Measurements from ENCODE around the gene WDR54. TPM values are rescaled to one million over a fixed set of nuclear protein-coding genes. Genes with fewer than 3 reads are reported as not detected.

Gene WDR54
- total RNA-seq, 1 experiment from 2014 or later, result 27.7 TPM

- H3K9me3 ChIP-seq (ENCODE audit: control insufficient read depth, insufficient read depth, low read depth, low read length), result no peaks in the 10 kb centered on the region
- ChIA-PET CTCF (interaction anchor here (1.5 kb wide), 1 partner anchor 10 kb away, joined by 6 read pairs; the partner anchor contains the start of genes CCDC142 and TTC31), POLR2A (no interaction called here)
- TF ChIP-seq REST (IDR thresholded peaks at IDR 0.05; ENCODE audit: insufficient read depth in 1 of 2, low read depth in 2 of 2, low read length in 1 of 2), result no peak
- TF ChIP-seq SIN3A (IDR thresholded peaks at IDR 0.05; ENCODE audit: borderline replicate concordance, insufficient read depth, low read depth, low read length), result no peak
- no peak for TF ChIP-seq POLR2AphosphoS5 (IDR thresholded peaks at IDR 0.05; ENCODE audit: low read depth, low read length)
- TF ChIP-seq CTCF (IDR thresholded peaks at IDR 0.05), result no peak
- in situ Hi-C loops (cut with HindIII; ENCODE audit: low pct_unique_long_range_greater_than_20kb, low sequenced_read_pairs) (no loop called here), intact Hi-C loops (cut with micrococcal nuclease; ENCODE audit: unreplicated experiment) (no loop called here)
- peak overlapping the region; percentile 70 to 86 for H3K4me3 ChIP-seq (ENCODE audit: low read depth in 2 of 2, low read length in 2 of 2)
- no peaks in the 10 kb centered on the region for H3K27me3 ChIP-seq (ENCODE audit: control insufficient read depth, insufficient read depth, low read length)
- no peak; the same call in 1 of the 2 replicates for ATAC-seq
- H3K4me1 ChIP-seq (ENCODE audit: control insufficient read depth, insufficient read depth, low read length), result no peaks in the 10 kb centered on the region; the same call in 1 of the 2 replicates
- H3K27ac ChIP-seq (ENCODE audit: low read length), result peak overlapping the region; percentile 95
- peaks cover 3% of the 10 kb centered on the region; the same call in 1 of the 2 replicates for H3K36me3 ChIP-seq (ENCODE audit: control insufficient read depth, insufficient read depth, low read length)
- DNase-seq (ENCODE audit: low read depth, low spot score), result no peak
- BruUV-seq (replicated peaks), result no TSS peak
Observed at GRCh38 chr2:74472945-74473258, 51.4 kb downstream of the WDR54 start.

- Histone ChIP-seq H3K4me3 (ENCODE audit: low read depth in 2 of 2, low read length in 2 of 2) (no peak overlapping the region), H3K36me3 (ENCODE audit: control insufficient read depth, insufficient read depth, low read length) (peaks cover 3% of the 10 kb centered on the region; the same call in 1 of the 2 replicates), H3K4me1 (ENCODE audit: control insufficient read depth, insufficient read depth, low read length) (no peaks in the 10 kb centered on the region; the same call in 1 of the 2 replicates), H3K27me3 (ENCODE audit: control insufficient read depth, insufficient read depth, low read length) (no peaks in the 10 kb centered on the region), H3K27ac (ENCODE audit: low read length) (no peak overlapping the region), H3K9me3 (ENCODE audit: control insufficient read depth, insufficient read depth, low read depth, low read length) (no peaks in the 10 kb centered on the region)
- BruUV-seq (replicated peaks), result no TSS peak
- ChIA-PET CTCF (interaction anchor here (0.7 kb wide), 1 partner anchor 734 kb away, joined by 8 read pairs; no protein-coding TSS in a partner anchor), POLR2A (interaction anchor here (0.7 kb wide), 2 partner anchors 16 to 53 kb away, joined by 7 to 9 read pairs; no protein-coding TSS in a partner anchor)
- ATAC-seq (no peak), DNase-seq (ENCODE audit: low read depth, low spot score) (no peak)
- no peak for TF ChIP-seq TCF7L2 (IDR thresholded peaks at IDR 0.05; ENCODE audit: low read depth, low read length)
- TF ChIP-seq CTCF (IDR thresholded peaks at IDR 0.05), result no peak
- no peak for TF ChIP-seq SIN3A (IDR thresholded peaks at IDR 0.05; ENCODE audit: borderline replicate concordance, insufficient read depth, low read depth, low read length)
- no peak for TF ChIP-seq POLR2AphosphoS5 (IDR thresholded peaks at IDR 0.05; ENCODE audit: low read depth, low read length)
- no peak for TF ChIP-seq REST (IDR thresholded peaks at IDR 0.05; ENCODE audit: insufficient read depth in 1 of 2, low read depth in 2 of 2, low read length in 1 of 2)
- in situ Hi-C loops (cut with HindIII; ENCODE audit: low pct_unique_long_range_greater_than_20kb, low sequenced_read_pairs) (no loop called here), intact Hi-C loops (cut with micrococcal nuclease; ENCODE audit: unreplicated experiment) (no loop called here)
Observed at GRCh38 chr2:74474481-74474880, 53.0 kb downstream of the WDR54 start.
